Mesodermal cell (in vitro differentiated cells): ENCODE results near the gene CHID1.

Source experiments
- H3K27ac ChIP-seq: 2 replicates; pipeline ENCODE4 v1.7.0; 2013; ENCODE audit warnings: mild to moderate bottlenecking, low read depth, low read length, moderate library complexity; ENCODE audit not compliant: severe bottlenecking
- H3K36me3 ChIP-seq: 2 replicates; pipeline ENCODE4 v1.7.1; 2013; ENCODE audit warnings: mild to moderate bottlenecking, low read length, moderate library complexity; ENCODE audit not compliant: control insufficient read depth, insufficient read depth
- H3K4me1 ChIP-seq: one replicate; pipeline ENCODE4 v1.7.1; 2013; ENCODE audit warnings: mild to moderate bottlenecking, low read length; ENCODE audit not compliant: insufficient read depth, control insufficient read depth, poor library complexity, severe bottlenecking
- H3K4me3 ChIP-seq: 2 replicates; pipeline ENCODE4 v1.7.0; 2013; ENCODE audit warnings: low read length, control low read depth, mild to moderate bottlenecking; ENCODE audit not compliant: insufficient read depth, poor library complexity, severe bottlenecking; ENCODE audit errors: extremely low read depth
- H3K9me3 ChIP-seq: 2 replicates; pipeline ENCODE4 v1.7.1; 2013; ENCODE audit warnings: mild to moderate bottlenecking, low read length, moderate library complexity; ENCODE audit not compliant: control insufficient read depth
- WGBS, 2 experiments: methylation state at CpG; one replicate each; pipeline ENCODE4 v1.1.5; 2013; ENCODE audit warnings: missing lambda C conversion rate in 2 of 2; ENCODE audit not compliant: insufficient coverage in 2 of 2; 5-methylcytosine and 5-hydroxymethylcytosine counted together

Gene CHID1

GRCh38 chr11:863910-864827, 46.4 kb downstream of the CHID1 start:
- peaks cover 16% of the 10 kb centered on the region for H3K4me1 ChIP-seq
- 94 to 96% methylated on average over 21 to 26 of the region's 31 CpGs for WGBS, 2 experiments
- H3K36me3 ChIP-seq = peaks cover 7% of the 10 kb centered on the region
- no peak overlapping the region for H3K4me3 ChIP-seq
- no peak overlapping the region for H3K27ac ChIP-seq
- H3K9me3 ChIP-seq = no peaks in the 10 kb centered on the region

DNA sequence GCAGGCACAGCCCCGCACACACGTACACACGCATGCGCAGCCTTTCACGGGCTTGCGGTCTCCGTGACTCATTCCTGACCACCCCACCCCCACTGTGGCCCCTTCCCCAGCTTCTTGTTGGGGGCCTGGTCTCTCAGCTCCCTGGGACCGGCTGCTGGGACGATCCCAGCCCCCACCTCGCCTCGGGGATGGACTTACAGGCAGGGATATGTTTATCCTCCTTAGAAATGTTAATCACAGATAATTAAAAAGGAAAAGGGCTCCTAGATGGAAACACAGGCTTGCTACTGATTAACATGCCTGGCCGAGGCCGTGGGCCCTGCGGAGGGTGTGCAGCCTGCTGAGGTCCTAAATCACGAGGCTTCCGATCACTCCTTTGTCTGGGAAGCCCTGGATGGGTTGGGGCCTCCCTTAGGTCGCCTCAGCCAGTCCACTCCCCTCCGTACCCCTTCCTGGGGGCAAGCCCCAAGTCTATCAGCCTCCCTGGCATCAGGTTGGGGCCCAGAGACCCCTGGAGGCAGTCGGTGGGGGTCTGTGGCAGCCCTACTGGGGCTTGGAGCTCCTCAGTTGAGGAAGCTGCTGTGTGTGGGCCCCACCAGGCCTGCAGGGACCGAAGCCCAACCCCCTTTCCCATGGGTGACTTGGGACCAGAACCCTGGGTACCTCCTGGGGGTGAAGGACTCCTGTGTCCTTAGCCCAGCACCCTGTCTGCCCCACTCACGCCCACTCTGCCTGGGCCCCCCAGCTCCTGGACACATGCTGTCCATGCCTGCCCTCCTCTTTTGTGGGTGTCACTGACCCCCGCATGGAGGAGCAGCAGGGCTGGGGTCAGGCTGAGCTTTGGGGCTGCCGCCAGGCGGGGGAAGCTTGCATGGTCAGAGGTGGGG, 47.3 kb downstream of the CHID1 start:
- peaks cover 7% of the 10 kb centered on the region for H3K36me3 ChIP-seq
- H3K9me3 ChIP-seq = no peaks in the 10 kb centered on the region
- H3K4me1 ChIP-seq = peaks cover 16% of the 10 kb centered on the region
- no peak overlapping the region for H3K4me3 ChIP-seq
- WGBS, 2 experiments = 58 to 60% methylated on average over 19 to 24 of the region's 24 CpGs
- H3K27ac ChIP-seq = peak overlapping the region; percentile 69

- Histone ChIP-seq H3K4me3 (no peak overlapping the region), H3K9me3 (no peaks in the 10 kb centered on the region), H3K36me3 (peaks cover 7% of the 10 kb centered on the region), H3K4me1 (peaks cover 16% of the 10 kb centered on the region), H3K27ac (no peak overlapping the region)
- 57 to 69% methylated on average over 9 of the region's 12 CpGs for WGBS, 2 experiments
These were observed 48.0 kb downstream of the CHID1 start for GRCh38 chr11:862696-863022.

DNA sequence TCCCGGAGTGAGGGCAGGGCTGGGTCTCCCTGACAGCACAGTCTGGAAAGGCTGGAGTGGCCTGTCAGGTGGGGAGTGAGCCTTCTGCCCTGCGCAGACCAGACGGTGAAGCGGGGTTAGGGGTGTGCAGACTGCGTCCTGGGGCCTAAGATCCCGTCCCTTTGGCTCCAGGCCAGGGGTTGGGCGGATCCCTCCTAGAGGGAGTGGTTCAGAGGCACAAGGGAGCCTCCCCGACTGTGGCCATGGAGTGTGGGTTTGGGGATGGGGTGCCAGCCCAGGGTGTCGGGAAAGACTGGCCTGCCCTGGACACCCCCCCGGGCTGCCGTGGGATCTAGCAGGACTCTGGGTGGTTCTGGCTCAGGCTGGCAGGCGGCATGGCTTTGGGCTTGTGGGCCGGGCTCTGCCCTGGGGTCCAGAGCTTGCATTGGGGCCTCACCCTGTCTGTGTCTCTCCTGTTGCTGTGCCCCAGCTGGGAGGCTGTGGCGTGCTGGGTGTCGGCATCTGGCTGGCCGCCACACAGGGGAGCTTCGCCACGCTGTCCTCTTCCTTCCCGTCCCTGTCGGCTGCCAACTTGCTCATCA, 48.4 kb downstream of the CHID1 start:
- Histone ChIP-seq H3K4me1 (peaks cover 16% of the 10 kb centered on the region), H3K4me3 (no peak overlapping the region), H3K9me3 (no peaks in the 10 kb centered on the region), H3K27ac (no peak overlapping the region), H3K36me3 (peaks cover 7% of the 10 kb centered on the region)
- 77 to 78% methylated on average over 16 to 20 of the region's 20 CpGs for WGBS, 2 experiments

GRCh38 chr11:861105-861479, 49.5 kb downstream of the CHID1 start:
- no peaks in the 10 kb centered on the region for H3K9me3 ChIP-seq
- H3K36me3 ChIP-seq = no peaks in the 10 kb centered on the region
- WGBS, 2 experiments = 88 to 96% methylated on average over 7 to 14 of the region's 14 CpGs
- peaks cover 16% of the 10 kb centered on the region for H3K4me1 ChIP-seq
- H3K27ac ChIP-seq = no peak overlapping the region
- H3K4me3 ChIP-seq = no peak overlapping the region

DNA sequence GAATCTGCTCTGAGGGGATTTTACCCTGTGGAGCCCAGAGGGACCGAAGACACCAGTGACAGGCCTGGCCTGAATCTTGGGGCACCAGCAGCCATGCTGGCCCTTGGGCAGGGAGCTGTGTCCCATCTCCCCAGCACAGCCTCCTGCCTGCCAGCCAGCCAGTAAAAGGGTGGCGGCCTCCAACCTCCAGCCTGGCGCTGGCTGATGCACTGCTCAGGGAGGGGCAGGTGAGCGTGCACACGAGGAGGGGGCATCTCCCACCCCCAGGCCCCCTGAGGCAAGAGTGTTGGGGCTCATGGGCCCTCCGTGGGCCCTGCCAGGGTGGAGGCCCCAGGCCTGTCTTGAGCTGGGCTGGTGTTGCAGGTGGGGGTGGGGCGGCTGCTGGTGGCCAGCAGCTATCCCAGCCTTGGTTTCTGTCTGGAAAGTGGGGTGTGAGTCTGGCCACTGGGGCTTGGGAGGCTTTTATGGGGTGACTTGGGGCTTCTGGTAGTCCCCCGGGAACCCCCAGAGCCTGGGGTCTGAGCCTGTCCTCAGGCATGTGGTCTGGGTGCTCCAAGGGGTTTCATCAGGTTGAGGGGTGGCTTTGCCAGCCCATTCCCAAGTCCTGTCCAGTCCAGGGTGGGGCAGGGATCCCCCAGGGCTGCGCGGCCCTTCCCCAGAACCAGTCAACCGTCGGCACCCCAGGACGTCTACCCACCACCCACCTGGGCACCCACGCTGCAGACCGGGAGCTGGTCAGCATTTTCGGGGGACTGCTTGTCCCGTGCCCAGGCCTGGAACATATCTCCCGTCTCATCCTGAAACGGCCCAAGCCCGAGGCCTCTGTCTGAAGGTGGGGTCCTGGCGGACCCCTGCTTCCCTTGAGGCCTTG, 50.1 kb downstream of the CHID1 start:
- Histone ChIP-seq H3K27ac (no peak overlapping the region), H3K36me3 (no peaks in the 10 kb centered on the region), H3K4me1 (peaks cover 16% of the 10 kb centered on the region), H3K9me3 (no peaks in the 10 kb centered on the region), H3K4me3 (no peak overlapping the region)
- 91 to 97% methylated on average over 13 to 18 of the region's 21 CpGs for WGBS, 2 experiments

- Histone ChIP-seq H3K9me3 (no peaks in the 10 kb centered on the region), H3K4me3 (no peak overlapping the region), H3K27ac (no peak overlapping the region), H3K4me1 (peaks cover 16% of the 10 kb centered on the region), H3K36me3 (no peaks in the 10 kb centered on the region)
- WGBS, 2 experiments = 86 to 89% methylated on average over 12 to 23 of the region's 31 CpGs
These were observed 51.0 kb downstream of the CHID1 start for GRCh38 chr11:859394-860131.

GRCh38 chr11:858762-859339, 51.8 kb downstream of the CHID1 start:
- Histone ChIP-seq H3K9me3 (no peaks in the 10 kb centered on the region), H3K36me3 (peaks cover 2% of the 10 kb centered on the region), H3K4me1 (peaks cover 16% of the 10 kb centered on the region), H3K4me3 (no peak overlapping the region), H3K27ac (no peak overlapping the region)
- WGBS, 2 experiments = 93 to 95% methylated on average over 13 to 22 of the region's 37 CpGs

DNA sequence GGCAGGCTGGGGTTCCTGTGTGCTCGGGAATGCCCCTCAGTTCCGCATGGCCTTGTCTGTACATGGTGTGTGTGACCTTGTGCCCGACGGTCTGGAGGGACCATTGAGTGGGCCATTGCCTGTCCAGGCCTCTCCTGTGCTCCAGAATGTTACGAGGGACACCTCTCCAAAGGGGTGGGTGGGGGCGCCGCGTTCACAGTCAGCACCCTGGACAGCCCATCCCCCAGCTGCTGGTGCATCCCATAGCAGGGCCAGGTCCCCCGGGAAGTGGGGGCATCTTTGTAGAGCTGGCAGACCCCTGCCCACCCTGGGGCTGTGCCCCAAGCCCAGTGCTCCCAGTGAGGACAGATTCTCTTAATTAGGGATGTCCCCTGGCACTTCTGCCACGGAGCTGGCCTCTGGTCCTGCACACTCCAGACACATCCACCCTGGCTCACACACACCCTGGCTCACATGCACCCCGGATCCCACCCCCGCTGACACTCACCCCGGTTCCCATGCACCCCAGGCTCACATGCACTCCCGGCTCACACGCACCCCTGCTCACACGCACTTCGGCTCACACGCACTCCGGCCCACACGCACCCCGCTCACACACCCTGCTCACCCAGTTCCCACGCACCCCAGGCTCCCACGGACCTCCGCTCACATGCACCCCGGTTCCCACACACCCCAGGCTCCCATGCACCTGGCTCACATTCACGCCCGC, 52.4 kb downstream of the CHID1 start:
- Histone ChIP-seq H3K4me3 (no peak overlapping the region), H3K36me3 (peaks cover 2% of the 10 kb centered on the region), H3K9me3 (no peaks in the 10 kb centered on the region), H3K27ac (no peak overlapping the region), H3K4me1 (peaks cover 12% of the 10 kb centered on the region)
- 87 to 93% methylated on average over 20 to 23 of the region's 27 CpGs for WGBS, 2 experiments
